GM23338 (cell line): ENCODE data around the gene OPRM1. TPM values are rescaled to one million over a fixed set of nuclear protein-coding genes. Genes with fewer than 3 reads are reported as not detected.

ENCODE experiments used
- ATAC-seq: fragments of 200-7000 bp; cut with Tn5 transposase; 3 replicates; pipeline ENCODE4 v1.9.1; 2020
- DNase-seq: peaks from one replicate; pipeline ENCODE4 v3.0.0-alpha.2; 2015; ENCODE audit warnings: low spot score
- H2AFZ ChIP-seq: fragments of 200-600 bp; sonication (generic); 2 replicates; pipeline ENCODE4 v1.8.0; 2016; ENCODE audit warnings: antibody characterized with exemption, mild to moderate bottlenecking, moderate library complexity
- H3F3A ChIP-seq: fragments of 200-600 bp; sonication (generic); replicated peaks from 2 replicates; pipeline ENCODE4 v1.8.0; 2017; ENCODE audit warnings: antibody characterized with exemption, mixed run types, low read depth
- H3K27ac ChIP-seq: fragments of 200-600 bp; sonication (generic); 2 replicates; pipeline ENCODE4 v1.6.1; 2016; ENCODE audit warnings: low read depth
- H3K27me3 ChIP-seq: fragments of 200-600 bp; sonication (generic); 2 replicates; pipeline ENCODE4 v1.8.0; 2016; ENCODE audit warnings: mild to moderate bottlenecking, mixed run types, moderate library complexity; ENCODE audit not compliant: insufficient read depth
- H3K36me3 ChIP-seq: fragments of 200-600 bp; sonication (generic); 2 replicates; pipeline ENCODE4 v1.8.0; 2016; ENCODE audit warnings: mild to moderate bottlenecking; ENCODE audit not compliant: insufficient read depth
- H3K4me1 ChIP-seq: fragments of 200-600 bp; sonication (generic); 2 replicates; pipeline ENCODE4 v1.8.0; 2016; ENCODE audit warnings: mild to moderate bottlenecking, moderate library complexity; ENCODE audit not compliant: insufficient read depth
- H3K4me2 ChIP-seq: fragments of 200-600 bp; sonication (generic); 2 replicates; pipeline ENCODE4 v1.7.1; 2017; ENCODE audit warnings: mixed run types
- H3K4me3 ChIP-seq: fragments of 200-600 bp; sonication (generic); 2 replicates; pipeline ENCODE4 v1.6.1; 2016; ENCODE audit warnings: mixed run types
- H3K79me2 ChIP-seq: fragments of 200-600 bp; sonication (generic); replicated peaks from 2 replicates; pipeline ENCODE4 v1.8.0; 2017; ENCODE audit warnings: mild to moderate bottlenecking; ENCODE audit not compliant: insufficient read depth
- H3K9me2 ChIP-seq: fragments of 200-600 bp; sonication (generic); 2 replicates; pipeline ENCODE4 v1.8.0; 2017; ENCODE audit not compliant: insufficient read depth
- H4K20me1 ChIP-seq: fragments of 200-600 bp; sonication (generic); replicated peaks from 2 replicates; pipeline ENCODE4 v1.8.0; 2017; ENCODE audit warnings: mild to moderate bottlenecking; ENCODE audit not compliant: insufficient read depth
- H3K27ac Mint-ChIP-seq: 2 replicates; pipeline ENCODE4 v1.8.0; 2020; ENCODE audit warnings: inconsistent platforms, mild to moderate bottlenecking, moderate library complexity, mixed read lengths
- H3K27me3 Mint-ChIP-seq: 3 replicates; pipeline ENCODE4 v1.8.0; 2022; ENCODE audit warnings: low read depth, mild to moderate bottlenecking, moderate library complexity, mixed read lengths, inconsistent platforms; ENCODE audit not compliant: insufficient read depth, poor library complexity
- H3K36me3 Mint-ChIP-seq: 3 replicates; pipeline ENCODE4 v1.8.0; 2021; ENCODE audit warnings: low read depth, mild to moderate bottlenecking, inconsistent platforms, moderate library complexity, mixed read lengths
- H3K4me1 Mint-ChIP-seq: 3 replicates; pipeline ENCODE4 v1.8.0; 2020; ENCODE audit warnings: mild to moderate bottlenecking, inconsistent platforms, mixed read lengths
- H3K4me3 Mint-ChIP-seq: 3 replicates; pipeline ENCODE4 v1.8.0; 2021; ENCODE audit warnings: moderate library complexity, mild to moderate bottlenecking, inconsistent platforms, mixed read lengths
- H3K9me3 Mint-ChIP-seq: 3 replicates; pipeline ENCODE4 v1.8.0; 2020; ENCODE audit warnings: moderate library complexity, mild to moderate bottlenecking, inconsistent platforms, mixed read lengths
- EZH2phosphoT487 ChIP-seq: fragments of 200-600 bp; sonication (generic); IDR thresholded peaks from one replicate; pipeline ENCODE4 v1.8.1; 2018; ENCODE audit warnings: antibody characterized with exemption; ENCODE audit not compliant: unreplicated experiment
- JUNB ChIP-seq: IDR thresholded peaks from one replicate; pipeline ENCODE4 v1.6.1; 2016; ENCODE audit warnings: antibody characterized with exemption; ENCODE audit not compliant: unreplicated experiment
- REST ChIP-seq: IDR thresholded peaks from one replicate; pipeline ENCODE4 v1.6.1; 2018; ENCODE audit warnings: antibody characterized with exemption; ENCODE audit not compliant: unreplicated experiment
- ZNF462 ChIP-seq: fragments of 250-450 bp; sonication (Bioruptor Pico); IDR thresholded peaks from 2 replicates; pipeline ENCODE4 v1.5.0; 2020; ENCODE audit warnings: mild to moderate bottlenecking, moderate library complexity
- polyA plus RNA-seq: library from polyadenylated mRNA; unstranded; fragments of >200 nt; fragmentation: Nextera tagmentation; extraction: Ambion mirVana; gene quantifications from 2 replicates; pipeline ENCODE4 v1.2.1, GENCODE V29; 2016
- total RNA-seq: library from RNA; depleted of rRNA; stranded (reverse); fragments of >200 nt; shearing (Covaris generic); gene quantifications from 2 replicates; pipeline ENCODE4 v1.2.3, GENCODE V29; 2014

The OPRM1 gene
- total and polyA plus RNA-seq, 2 experiments from 2014 or later: 0.52 TPM; not detected in 1

GRCh38 chr6:154236646-154237301 lies 197.7 kb downstream of the OPRM1 start (continued):
- TF ChIP-seq ZNF462 (no peak), REST (no peak)

- Mint-ChIP-seq H3K36me3 (no peaks in the 10 kb centered on the region), H3K27me3 (no peaks in the 10 kb centered on the region), H3K4me3 (no peak overlapping the region), H3K27ac (no peak overlapping the region), H3K4me1 (peaks cover 13% of the 10 kb centered on the region), H3K9me3 (no peaks in the 10 kb centered on the region)
- no peaks in the 10 kb centered on the region; the same call in 1 of the 2 replicates for H3K4me1 ChIP-seq
- H3K79me2 ChIP-seq: no peaks in the 10 kb centered on the region
- no peaks in the 10 kb centered on the region for H3F3A ChIP-seq
- no peak overlapping the region for H2AFZ ChIP-seq
- H4K20me1 ChIP-seq: no peaks in the 10 kb centered on the region
- H3K4me2 ChIP-seq: no peak overlapping the region
- H3K36me3 ChIP-seq: no peaks in the 10 kb centered on the region
- TF ChIP-seq JUNB (no peak), EZH2phosphoT487 (no peak)
- H3K4me3 ChIP-seq: no peak overlapping the region
- H3K27me3 ChIP-seq: no peaks in the 10 kb centered on the region
- H3K27ac ChIP-seq: no peak overlapping the region
- ATAC-seq: no peak
- DNase-seq: no peak
- no peaks in the 10 kb centered on the region for H3K9me2 ChIP-seq
Observed at GRCh38 chr6:154238831-154239230, 199.8 kb downstream of the OPRM1 start.
